ENCODE results near the gene KHDC3L.

GRCh38 chr6:73377225-73377624, 14.8 kb downstream of the KHDC3L start:
- TF ChIP-seq CTCF (IDR thresholded peaks at IDR 0.05): no peak
- no peak for TF ChIP-seq POLR2A (IDR thresholded peaks at IDR 0.05; ENCODE audit: low read depth)
- TF ChIP-seq EP300 (IDR thresholded peaks at IDR 0.05): no peak

Measured in esophagus muscularis mucosa (tissue), 4 donors.